Testis (tissue), 3 donors: ENCODE data around the gene AMIGO1. TPM values are rescaled to one million over a fixed set of nuclear protein-coding genes. Genes with fewer than 3 reads are reported as not detected.

Source experiments
- DNase-seq: peaks from one replicate; pipeline ENCODE4 v3.0.0-alpha.2; 2019
- H3K27ac ChIP-seq, 2 donors: fragments of 200-600 bp; sonication (generic); one replicate each; pipeline ENCODE4 v1.5.1; 2019
- H3K27me3 ChIP-seq: fragments of 200-600 bp; sonication (generic); one replicate; pipeline ENCODE4 v1.5.1; 2019
- H3K36me3 ChIP-seq: fragments of 200-600 bp; sonication (generic); one replicate; pipeline ENCODE4 v1.5.1; 2017; ENCODE audit warnings: low read depth; ENCODE audit errors: missing control alignments
- H3K4me1 ChIP-seq: fragments of 200-600 bp; sonication (generic); one replicate; pipeline ENCODE4 v1.5.1; 2019
- H3K4me3 ChIP-seq, 2 donors: fragments of 200-600 bp; sonication (generic); one replicate each; pipeline ENCODE4 v1.5.1; 2017 to 2019
- H3K9me3 ChIP-seq: fragments of 200-600 bp; sonication (generic); one replicate; pipeline ENCODE4 v1.5.1; 2017
- CTCF ChIP-seq, 3 experiments: fragments of 450-650 bp in 2 of 3; fragments of 200-600 bp in 1 of 3; sonication (generic) in 1 of 3; IDR thresholded peaks; one replicate each; pipeline ENCODE4 v1.5.1; 2016 to 2019; ENCODE audit warnings: antibody characterized with exemption in 3 of 3, mild to moderate bottlenecking in 2 of 3, moderate library complexity in 1 of 3
- POLR2A ChIP-seq: fragments of 450-650 bp; IDR thresholded peaks from one replicate; pipeline ENCODE4 v1.6.1; 2017; ENCODE audit warnings: antibody characterized with exemption, mild to moderate bottlenecking, moderate library complexity
- WGBS, 2 donors: methylation state at CpG; one replicate each; pipeline ENCODE4 v1.1.5; 2018; 5-methylcytosine and 5-hydroxymethylcytosine counted together
- intact Hi-C: fragments of 100-400 bp; cut with DNase I; formaldehyde crosslinking; loops from one replicate; pipeline ENCODE4 v1.15.1; 2023; ENCODE audit warnings: low total_unique reads
- polyA plus RNA-seq: library from polyadenylated mRNA; stranded (reverse); fragments of 350-450 nt; fragmentation: Illumina TruSeq; extraction: RNeasy Lipid Tissue Mini Kit (QIAGEN cat#74804); gene quantifications from one replicate; pipeline ENCODE4 v1.2.3, GENCODE V29; 2014; ENCODE audit warnings: low read depth, low replicate concordance; ENCODE audit not compliant: insufficient read depth
- total RNA-seq, 2 donors: library from RNA; depleted of rRNA; stranded (reverse); fragments of >200 nt; gene quantifications; one replicate each; pipeline ENCODE4 v1.2.3, GENCODE V29; 2016

The AMIGO1 gene
- total and polyA plus RNA-seq, 3 donors from 2014 or later, result 5.1 to 6.7 (median 6.0) TPM

DNA sequence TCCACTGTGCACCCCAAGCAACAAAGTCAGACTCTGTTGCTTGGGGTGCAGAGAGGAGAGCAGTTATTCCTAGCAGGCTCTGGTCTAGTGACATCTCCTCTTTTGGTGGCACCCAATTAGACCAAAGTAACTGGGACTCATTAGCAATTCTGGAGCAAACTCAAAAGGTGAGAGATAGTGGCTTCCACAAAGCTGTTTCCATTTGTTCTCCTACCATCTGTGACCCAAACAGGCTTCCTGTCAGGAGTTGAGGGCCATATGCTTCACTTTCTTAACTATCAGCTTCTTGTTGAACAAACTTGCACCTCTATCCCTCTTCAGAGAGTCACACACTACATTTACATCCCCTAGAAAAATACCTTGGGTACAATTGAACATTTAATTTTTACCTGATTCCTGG lies 27.3 kb downstream of the AMIGO1 start:
- Histone ChIP-seq H3K4me1 (peaks cover 16% of the 10 kb centered on the region), H3K9me3 (no peaks in the 10 kb centered on the region), H3K27ac (no peak overlapping the region), H3K27me3 (no peaks in the 10 kb centered on the region), H3K36me3 (no peaks in the 10 kb centered on the region), H3K4me3 (no peak overlapping the region)
- intact Hi-C loops, result no loop called here
- TF ChIP-seq CTCF (IDR thresholded peaks at IDR 0.05), result no peak
- no peak for TF ChIP-seq POLR2A
- DNase-seq, result no peak

GRCh38 chr1:109481646-109482045 lies 27.9 kb downstream of the AMIGO1 start:
- no peak overlapping the region for H3K27ac ChIP-seq
- WGBS, 2 donors, result 79 to 86% methylated on average over 1 to 2 of the region's 2 CpGs
- no peaks in the 10 kb centered on the region for H3K36me3 ChIP-seq
- no peak for DNase-seq
- H3K27me3 ChIP-seq, result no peaks in the 10 kb centered on the region
- no peak overlapping the region for H3K4me3 ChIP-seq
- H3K4me1 ChIP-seq, result peaks cover 16% of the 10 kb centered on the region
- H3K9me3 ChIP-seq, result no peaks in the 10 kb centered on the region
- intact Hi-C loops, result no loop called here
- no peak for TF ChIP-seq CTCF (IDR thresholded peaks at IDR 0.05)
- no peak for TF ChIP-seq POLR2A

GRCh38 chr1:109479901-109480300 lies 29.6 kb downstream of the AMIGO1 start:
- no peaks in the 10 kb centered on the region for H3K9me3 ChIP-seq
- no peak for DNase-seq
- H3K27me3 ChIP-seq, result no peaks in the 10 kb centered on the region
- no peak for TF ChIP-seq CTCF (IDR thresholded peaks at IDR 0.05)
- no peak for TF ChIP-seq POLR2A
- intact Hi-C loops, result no loop called here
- H3K4me3 ChIP-seq, result no peak overlapping the region
- H3K27ac ChIP-seq, result no peak overlapping the region
- peaks cover 12% of the 10 kb centered on the region for H3K4me1 ChIP-seq
- no peaks in the 10 kb centered on the region for H3K36me3 ChIP-seq
- 92 to 100% methylated on average over 1 to 3 of the region's 3 CpGs for WGBS, 2 donors

- H3K27ac ChIP-seq, result no peak overlapping the region
- TF ChIP-seq POLR2A (no peak), CTCF (IDR thresholded peaks at IDR 0.05) (no peak)
- WGBS, 2 donors, result 77 to 86% methylated on average over 5 of the region's 5 CpGs
- DNase-seq, result peak; percentile 6
- intact Hi-C loops, result no loop called here
- no peak overlapping the region for H3K4me3 ChIP-seq
- no peaks in the 10 kb centered on the region for H3K27me3 ChIP-seq
- H3K4me1 ChIP-seq, result peaks cover 7% of the 10 kb centered on the region
- H3K9me3 ChIP-seq, result no peaks in the 10 kb centered on the region
- H3K36me3 ChIP-seq, result no peaks in the 10 kb centered on the region
Observed at GRCh38 chr1:109479311-109479710, 30.2 kb downstream of the AMIGO1 start.

DNA sequence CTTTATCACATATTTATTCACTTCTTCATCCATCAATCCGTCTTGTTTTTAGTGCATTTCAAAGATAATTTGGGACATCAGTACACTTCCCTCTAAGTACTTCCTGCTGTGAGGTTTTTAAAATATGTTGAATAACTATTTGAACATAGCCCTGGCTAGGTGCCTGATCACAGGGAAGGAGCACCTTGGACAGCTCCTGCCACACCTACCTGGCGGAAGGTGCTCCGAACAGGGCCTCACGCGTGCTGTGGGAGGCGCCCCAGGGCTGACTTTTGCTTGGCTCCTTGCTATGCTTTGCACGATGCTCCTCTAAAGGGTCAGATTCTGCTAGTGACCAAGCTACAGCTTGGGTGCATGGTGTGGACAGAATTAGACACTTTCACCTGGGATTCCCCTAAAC lies 30.7 kb downstream of the AMIGO1 start:
- Histone ChIP-seq H3K9me3 (no peaks in the 10 kb centered on the region), H3K27me3 (no peaks in the 10 kb centered on the region), H3K36me3 (no peaks in the 10 kb centered on the region), H3K27ac (no peak overlapping the region), H3K4me3 (no peak overlapping the region), H3K4me1 (peaks cover 7% of the 10 kb centered on the region)
- intact Hi-C loops, result no loop called here
- DNase-seq, result peak; percentile 13
- TF ChIP-seq POLR2A (no peak), CTCF (IDR thresholded peaks at IDR 0.05) (no peak)
- 47 to 59% methylated on average over 6 to 7 of the region's 7 CpGs for WGBS, 2 donors
